Mononuclear cell (primary cell): Measurements from ENCODE around the gene RETN. TPM values are rescaled to one million over a fixed set of nuclear protein-coding genes. Genes with fewer than 3 reads are reported as not detected.

Experiments
- H3K27me3 ChIP-seq: 2 replicates; pipeline ENCODE4 v1.6.0; 2011; ENCODE audit warnings: low read length, control low read depth; ENCODE audit not compliant: insufficient read depth
- H3K4me1 ChIP-seq: 2 replicates; pipeline ENCODE4 v1.5.1; 2011; ENCODE audit warnings: mild to moderate bottlenecking, low read length, control low read depth; ENCODE audit not compliant: insufficient read depth
- H3K4me3 ChIP-seq: 2 replicates; pipeline ENCODE4 v1.5.1; 2011; ENCODE audit warnings: mild to moderate bottlenecking, low read length, moderate library complexity
- H3K9me3 ChIP-seq: 2 replicates; pipeline ENCODE4 v1.5.1; 2011; ENCODE audit warnings: low read depth, mild to moderate bottlenecking, control low read depth, low read length
- total RNA-seq: library from RNA; depleted of rRNA; stranded (reverse); fragments of >200 nt; gene quantifications from one replicate; pipeline ENCODE4 v1.2.3, GENCODE V29; 2012

The RETN gene
- total RNA-seq, 1 donor: 47.2 TPM

- Histone ChIP-seq H3K9me3 (no peaks in the 10 kb centered on the region), H3K4me3 (peak within 1 kb of the TSS; percentile 12), H3K27me3 (no peaks in the 10 kb centered on the region), H3K4me1 (peaks cover 82% of the 10 kb centered on the region)
Measured at GRCh38 chr19:7701654-7702457, 33.0 kb downstream of the RETN start, which contains the start of gene FCER2. TSS of gene FCER2 (minus strand) at chr19:7702131. CDS start at chr19:7699760, 2,371 bp downstream.

GRCh38 chr19:7703332-7703731 lies 34.5 kb downstream of the RETN start:
- H3K4me1 ChIP-seq: peaks cover 88% of the 10 kb centered on the region
- H3K4me3 ChIP-seq: no peak overlapping the region
- no peaks in the 10 kb centered on the region for H3K27me3 ChIP-seq
- H3K9me3 ChIP-seq: no peaks in the 10 kb centered on the region

- no peaks in the 10 kb centered on the region for H3K9me3 ChIP-seq
- peaks cover 87% of the 10 kb centered on the region for H3K4me1 ChIP-seq
- H3K4me3 ChIP-seq: no peak overlapping the region
- H3K27me3 ChIP-seq: no peaks in the 10 kb centered on the region
Measured at GRCh38 chr19:7704280-7705060, 35.6 kb downstream of the RETN start.

GRCh38 chr19:7705387-7706187 lies 36.7 kb downstream of the RETN start:
- Histone ChIP-seq H3K27me3 (no peaks in the 10 kb centered on the region), H3K9me3 (no peaks in the 10 kb centered on the region), H3K4me1 (peaks cover 92% of the 10 kb centered on the region), H3K4me3 (no peak overlapping the region)

- H3K4me3 ChIP-seq: no peak overlapping the region
- H3K27me3 ChIP-seq: no peaks in the 10 kb centered on the region
- peaks cover 92% of the 10 kb centered on the region for H3K4me1 ChIP-seq
- no peaks in the 10 kb centered on the region for H3K9me3 ChIP-seq
Measured at GRCh38 chr19:7706188-7706954, 37.5 kb downstream of the RETN start.

GRCh38 chr19:7706955-7707456 lies 38.2 kb downstream of the RETN start:
- Histone ChIP-seq H3K4me1 (peaks cover 87% of the 10 kb centered on the region), H3K4me3 (no peak overlapping the region), H3K9me3 (no peaks in the 10 kb centered on the region), H3K27me3 (no peaks in the 10 kb centered on the region)

GRCh38 chr19:7709932-7710460 lies 41.1 kb downstream of the RETN start:
- Histone ChIP-seq H3K27me3 (no peaks in the 10 kb centered on the region), H3K4me1 (peaks cover 80% of the 10 kb centered on the region), H3K9me3 (no peaks in the 10 kb centered on the region), H3K4me3 (no peak overlapping the region)

GRCh38 chr19:7710616-7711015 lies 41.8 kb downstream of the RETN start:
- H3K27me3 ChIP-seq: no peaks in the 10 kb centered on the region
- H3K9me3 ChIP-seq: no peaks in the 10 kb centered on the region
- H3K4me1 ChIP-seq: peaks cover 80% of the 10 kb centered on the region
- no peak overlapping the region for H3K4me3 ChIP-seq

GRCh38 chr19:7715671-7716070 lies 46.8 kb downstream of the RETN start:
- H3K4me1 ChIP-seq: peaks cover 47% of the 10 kb centered on the region
- H3K9me3 ChIP-seq: no peaks in the 10 kb centered on the region
- no peak overlapping the region for H3K4me3 ChIP-seq
- H3K27me3 ChIP-seq: no peaks in the 10 kb centered on the region

- Histone ChIP-seq H3K27me3 (no peaks in the 10 kb centered on the region), H3K4me1 (peaks cover 45% of the 10 kb centered on the region), H3K4me3 (no peak overlapping the region), H3K9me3 (no peaks in the 10 kb centered on the region)
Measured at GRCh38 chr19:7716762-7717161, 47.9 kb downstream of the RETN start.

- Histone ChIP-seq H3K4me3 (no peak overlapping the region), H3K9me3 (no peaks in the 10 kb centered on the region), H3K27me3 (no peaks in the 10 kb centered on the region), H3K4me1 (peaks cover 34% of the 10 kb centered on the region)
Measured at GRCh38 chr19:7718668-7719067, 49.8 kb downstream of the RETN start.
